Lung microvascular endothelial cell (primary cell): ENCODE measurements around the gene ME3. TPM values are rescaled to one million over a fixed set of nuclear protein-coding genes. Genes with fewer than 3 reads are reported as not detected.
A peak's percentile ranks its signal among the peaks of the same experiment; 100 is the strongest.
"Not testable (repeated sequence)": the region's sequence is repeated elsewhere in the genome, so short reads cannot be mapped to it uniquely, and the experiment has no call there.

Experiments
- DNase-seq, 2 donors: peaks; one replicate each; pipeline versions ENCODE4 v3.0.0 to v3.0.0-alpha.2; 2010; ENCODE audit warnings: low read depth in 2 of 2
- total RNA-seq: library from RNA; depleted of rRNA; stranded (reverse); fragments of >200 nt; gene quantifications from 2 replicates; pipeline ENCODE4 v1.2.1, GENCODE V29; 2014

The ME3 gene
- total RNA-seq, 1 donor from 2014 or later, result 23.6 TPM

DNA sequence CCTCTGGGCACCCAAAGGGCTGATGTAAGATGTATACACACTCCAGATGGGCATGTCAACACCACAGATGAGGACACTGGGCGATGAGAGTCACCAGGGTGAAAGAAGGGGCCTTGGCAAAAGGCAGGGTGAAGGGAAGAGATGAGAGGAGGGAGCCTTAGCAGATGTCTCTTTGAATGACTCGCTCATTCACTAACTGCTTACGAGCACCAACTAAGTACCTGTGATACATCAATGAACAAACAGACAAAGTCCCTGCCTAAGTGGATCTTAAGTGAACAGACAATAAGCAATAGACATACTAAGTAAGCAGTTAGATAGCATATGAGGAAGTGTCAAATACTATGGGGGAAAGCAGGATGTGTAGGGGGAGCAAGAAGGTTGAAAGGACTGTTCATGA, 7.5 kb downstream of the ME3 start:
- no peak for DNase-seq

- no peak for DNase-seq
Measured at GRCh38 chr11:86663761-86664160, 8.7 kb downstream of the ME3 start.

DNA sequence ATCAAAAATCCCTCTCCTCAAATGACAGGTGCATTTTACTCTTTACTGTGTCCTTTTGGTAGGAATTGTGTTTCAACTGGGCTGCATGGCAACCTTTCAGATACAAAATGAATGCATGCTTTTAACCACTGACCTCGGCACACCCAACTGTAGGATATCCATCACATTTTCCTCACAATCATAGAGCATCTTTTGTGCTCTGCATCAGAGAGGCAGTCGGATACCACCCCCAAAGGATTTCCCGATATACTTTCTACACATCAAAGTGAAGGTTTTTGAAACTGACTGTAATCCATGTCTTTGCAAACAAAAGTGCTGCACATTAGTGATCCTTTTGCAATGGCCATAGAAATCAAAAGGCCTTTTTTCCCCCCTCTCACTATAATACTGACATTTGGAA, 9.1 kb downstream of the ME3 start:
- no peak for DNase-seq

DNA sequence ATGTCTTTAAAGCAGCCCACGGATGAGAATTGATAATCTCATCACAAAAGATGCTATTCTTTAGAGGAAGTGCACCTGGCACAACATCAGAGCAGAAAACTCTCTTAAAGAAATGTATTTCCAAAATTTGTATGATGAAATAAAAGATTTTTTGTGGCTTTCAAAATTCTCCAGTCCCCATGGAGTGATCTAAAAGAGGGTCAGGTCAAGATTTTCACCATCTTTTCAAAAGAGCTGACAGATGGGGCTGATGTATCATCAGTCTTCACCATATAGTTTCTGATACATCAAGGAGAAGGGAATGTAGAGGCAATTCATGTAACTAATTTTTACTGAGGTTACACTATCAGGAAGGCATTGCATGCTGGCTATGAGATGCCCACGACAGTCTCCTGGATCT, 11.7 kb downstream of the ME3 start:
- DNase-seq, result no peak

- peak in 1 of 2 donors; percentile 79 for DNase-seq
Measured at GRCh38 chr11:86660088-86660487, 12.3 kb downstream of the ME3 start.

DNA sequence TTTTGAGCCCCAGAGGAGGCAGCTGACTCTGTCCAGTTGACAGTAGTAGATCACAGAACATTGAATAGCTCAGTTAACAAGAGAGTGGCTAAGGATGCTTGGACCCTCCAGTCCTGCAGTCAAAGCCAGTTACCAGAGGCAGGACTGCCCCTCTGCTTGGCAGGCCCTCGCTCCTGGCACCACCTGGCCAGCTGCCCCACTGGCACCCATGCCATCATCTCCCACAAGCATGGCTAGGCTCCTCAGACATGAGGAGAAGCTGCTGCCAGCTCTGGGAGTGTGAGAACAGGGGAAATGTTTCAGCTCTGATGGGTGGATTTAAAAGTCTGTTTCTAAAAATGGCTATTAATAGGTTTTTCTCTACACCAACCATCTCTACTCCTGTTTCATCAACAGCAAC, 13.9 kb downstream of the ME3 start:
- DNase-seq, result no peak

GRCh38 chr11:86645212-86645611, 27.2 kb downstream of the ME3 start:
- not testable (repeated sequence) for DNase-seq

GRCh38 chr11:86644291-86644690, 28.1 kb downstream of the ME3 start:
- DNase-seq, result peak; percentile 80 to 83

DNA sequence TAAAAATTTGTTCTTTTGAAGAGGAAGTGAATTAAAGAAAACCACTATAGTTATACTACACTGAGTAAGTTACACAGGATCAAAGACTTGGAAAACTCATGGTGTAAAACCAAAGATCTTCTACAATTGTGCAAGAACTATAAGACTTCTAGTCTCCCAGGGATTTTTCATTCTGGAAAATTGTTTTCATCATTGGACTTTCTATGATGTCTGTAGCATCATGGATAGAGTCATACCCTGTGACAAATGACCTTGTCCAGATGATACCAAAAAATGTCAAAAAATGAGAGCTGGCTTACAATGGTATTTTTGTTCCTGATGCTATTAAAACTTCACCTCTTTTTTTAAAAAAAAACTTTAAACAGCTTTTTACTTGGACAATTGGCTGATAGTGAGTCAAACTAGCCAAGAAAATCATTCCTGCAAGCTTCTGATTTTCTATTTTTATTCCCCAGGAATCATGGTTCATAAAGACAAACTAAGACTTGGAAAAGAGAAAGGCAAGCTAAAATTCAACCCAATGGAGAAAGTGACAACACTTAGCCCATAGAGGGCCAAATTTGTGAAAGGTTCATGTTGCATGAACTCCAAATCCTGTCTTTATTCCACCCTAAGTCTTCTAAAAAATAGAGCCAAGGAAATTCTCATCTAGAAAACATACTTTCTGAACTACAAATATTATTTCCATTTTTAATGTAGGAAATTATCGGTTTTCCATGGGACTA, 30.7 kb downstream of the ME3 start:
- no peak for DNase-seq

- no peak for DNase-seq
Measured at GRCh38 chr11:86639137-86639536, 33.3 kb downstream of the ME3 start.

- DNase-seq, result no peak
Measured at GRCh38 chr11:86638673-86639072, 33.7 kb downstream of the ME3 start.

- DNase-seq, result no peak
Measured at GRCh38 chr11:86637988-86638387, 34.4 kb downstream of the ME3 start.

DNA sequence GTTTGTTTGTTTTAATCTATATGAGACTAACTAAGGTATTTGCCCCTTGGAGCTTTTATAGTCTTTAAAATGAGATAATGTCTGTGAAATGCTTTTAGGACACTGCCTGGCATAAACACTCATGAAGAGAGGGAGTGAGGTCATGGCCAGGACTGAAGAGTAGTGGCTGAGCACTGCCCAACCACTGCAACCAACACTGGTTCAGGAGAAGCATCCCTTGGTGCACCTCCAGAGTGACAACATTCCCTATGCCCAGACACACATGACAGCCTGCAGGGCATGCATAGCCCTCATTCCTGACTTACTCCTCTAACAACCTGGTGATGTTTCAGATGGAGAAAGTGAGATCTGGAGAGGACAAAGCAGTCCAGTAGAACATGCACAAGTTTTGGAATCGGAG, 36.1 kb downstream of the ME3 start:
- DNase-seq, result no peak

- DNase-seq, result peak; percentile 90 to 98
Measured at GRCh38 chr11:86632499-86633269, 39.7 kb downstream of the ME3 start.

GRCh38 chr11:86630229-86630981, 42.0 kb downstream of the ME3 start:
- no peak for DNase-seq

GRCh38 chr11:86629045-86629706, 43.2 kb downstream of the ME3 start:
- no peak for DNase-seq

DNA sequence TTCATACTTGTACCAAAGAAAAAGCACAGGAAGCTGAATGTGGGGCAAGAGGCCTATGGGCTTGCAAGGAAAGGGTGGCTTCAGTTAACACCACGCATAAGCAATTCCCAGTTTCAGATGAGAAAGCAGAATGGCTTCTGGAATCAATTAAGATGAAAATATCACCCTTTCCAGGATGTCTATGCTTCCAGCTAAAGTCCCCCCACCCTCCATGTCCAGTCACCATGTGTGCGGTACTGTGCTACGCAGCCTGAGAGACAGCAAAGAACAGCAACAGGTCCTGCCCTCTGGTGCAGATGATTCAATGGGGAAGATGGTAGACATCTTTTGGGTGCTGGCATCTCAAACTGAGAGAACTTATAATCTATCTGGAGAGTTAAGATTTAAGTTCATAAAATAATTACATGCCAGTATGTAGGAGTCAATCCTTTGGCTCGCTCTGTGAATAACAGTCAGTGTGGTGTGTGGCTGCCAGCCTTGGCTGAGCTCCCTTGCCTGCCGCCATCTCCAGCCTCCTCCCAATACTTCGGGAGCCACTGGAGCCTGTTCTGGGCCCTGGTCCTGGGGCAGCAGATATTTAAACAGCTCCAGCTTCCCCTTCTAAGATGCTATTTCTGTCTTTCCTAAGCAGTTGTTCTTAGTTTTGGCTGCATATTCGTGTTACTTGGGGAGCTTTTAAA, 44.5 kb downstream of the ME3 start:
- DNase-seq, result no peak

- DNase-seq, result no peak
Measured at GRCh38 chr11:86625981-86626380, 46.4 kb downstream of the ME3 start.

DNA sequence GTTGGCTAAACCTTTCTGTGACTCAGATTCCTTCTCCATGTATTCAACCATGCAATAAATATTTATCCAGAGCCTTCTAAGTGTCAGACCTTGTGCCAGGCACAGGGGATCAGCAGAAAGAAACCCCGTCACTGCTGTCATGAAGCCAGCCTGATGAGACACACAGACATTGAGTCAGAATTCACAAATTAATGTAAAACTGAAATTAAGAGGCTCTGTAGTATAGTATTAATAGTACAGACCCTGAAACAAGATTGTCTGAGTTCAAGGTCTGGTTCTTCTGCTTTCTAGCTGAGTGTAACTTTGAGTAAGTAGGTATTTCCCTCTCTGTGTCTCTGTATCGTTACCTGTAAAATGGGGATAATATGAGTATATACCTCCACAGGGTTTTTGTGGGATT, 46.9 kb downstream of the ME3 start:
- no peak for DNase-seq

DNA sequence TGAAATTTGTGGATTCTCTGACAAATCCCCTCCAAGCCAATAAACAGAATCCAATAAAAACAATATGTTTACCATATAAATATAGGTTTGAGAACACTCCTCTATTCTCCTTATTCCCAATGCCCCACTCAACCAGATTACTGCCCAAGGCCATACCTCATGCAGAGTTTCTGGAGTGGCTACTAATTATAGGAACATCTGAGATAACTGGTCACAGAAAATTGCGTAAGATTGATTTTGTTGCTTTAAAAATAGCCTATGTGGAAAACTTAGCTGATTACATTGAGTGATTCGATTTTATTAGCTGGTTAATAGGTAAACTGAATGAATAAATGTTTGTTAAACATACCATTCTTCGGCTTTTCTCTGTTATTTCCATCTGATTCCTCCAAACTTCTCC, 48.0 kb downstream of the ME3 start:
- DNase-seq, result no peak

- DNase-seq, result no peak
Measured at GRCh38 chr11:86623736-86624135, 48.7 kb downstream of the ME3 start.
